ENCODE measurements around the gene EEA1.

DNA sequence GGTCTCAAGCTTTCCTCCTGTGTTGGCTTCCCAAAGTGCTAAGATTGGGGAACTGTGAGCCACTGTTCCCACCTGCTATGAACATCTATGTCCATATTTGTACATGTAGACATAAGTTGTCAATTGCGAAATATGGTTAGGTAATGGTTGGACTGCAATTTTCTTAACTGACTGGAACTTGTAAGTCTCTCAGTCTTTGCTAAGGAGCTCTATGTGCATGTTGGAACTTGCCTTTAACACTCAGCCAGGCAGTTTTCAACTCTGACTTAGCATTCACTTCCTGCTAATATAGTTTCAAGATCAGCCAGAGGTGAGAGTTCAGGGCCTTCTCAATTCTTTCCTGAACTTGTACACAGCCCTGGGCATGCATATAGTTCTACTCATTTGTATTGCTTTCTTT lies 44.5 kb upstream of the EEA1 start:
- TF ChIP-seq, protein P1, sequence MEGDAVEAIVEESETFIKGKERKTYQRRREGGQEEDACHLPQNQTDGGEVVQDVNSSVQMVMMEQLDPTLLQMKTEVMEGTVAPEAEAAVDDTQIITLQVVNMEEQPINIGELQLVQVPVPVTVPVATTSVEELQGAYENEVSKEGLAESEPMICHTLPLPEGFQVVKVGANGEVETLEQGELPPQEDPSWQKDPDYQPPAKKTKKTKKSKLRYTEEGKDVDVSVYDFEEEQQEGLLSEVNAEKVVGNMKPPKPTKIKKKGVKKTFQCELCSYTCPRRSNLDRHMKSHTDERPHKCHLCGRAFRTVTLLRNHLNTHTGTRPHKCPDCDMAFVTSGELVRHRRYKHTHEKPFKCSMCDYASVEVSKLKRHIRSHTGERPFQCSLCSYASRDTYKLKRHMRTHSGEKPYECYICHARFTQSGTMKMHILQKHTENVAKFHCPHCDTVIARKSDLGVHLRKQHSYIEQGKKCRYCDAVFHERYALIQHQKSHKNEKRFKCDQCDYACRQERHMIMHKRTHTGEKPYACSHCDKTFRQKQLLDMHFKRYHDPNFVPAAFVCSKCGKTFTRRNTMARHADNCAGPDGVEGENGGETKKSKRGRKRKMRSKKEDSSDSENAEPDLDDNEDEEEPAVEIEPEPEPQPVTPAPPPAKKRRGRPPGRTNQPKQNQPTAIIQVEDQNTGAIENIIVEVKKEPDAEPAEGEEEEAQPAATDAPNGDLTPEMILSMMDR (IDR thresholded peaks at IDR 0.05; ENCODE audit: insufficient read depth, low read length, poor library complexity, severe bottlenecking) = no peak
- TF ChIP-seq EZH2phosphoT487 (conservative IDR thresholded peaks at IDR 0.05; ENCODE audit: low read length) = no peak
